Activated T-cell treated with anti-CD3 and anti-CD28 coated beads for 4 hours (primary cell): ENCODE data around the gene TNRC6C.

Experiments
- DNase-seq: peaks from one replicate; pipeline ENCODE4 v3.0.0-alpha.2; 2020

The TNRC6C gene

GRCh38 chr17:78014646-78015045 lies 56.1 kb downstream of the TNRC6C start:
- no peak for DNase-seq

DNA sequence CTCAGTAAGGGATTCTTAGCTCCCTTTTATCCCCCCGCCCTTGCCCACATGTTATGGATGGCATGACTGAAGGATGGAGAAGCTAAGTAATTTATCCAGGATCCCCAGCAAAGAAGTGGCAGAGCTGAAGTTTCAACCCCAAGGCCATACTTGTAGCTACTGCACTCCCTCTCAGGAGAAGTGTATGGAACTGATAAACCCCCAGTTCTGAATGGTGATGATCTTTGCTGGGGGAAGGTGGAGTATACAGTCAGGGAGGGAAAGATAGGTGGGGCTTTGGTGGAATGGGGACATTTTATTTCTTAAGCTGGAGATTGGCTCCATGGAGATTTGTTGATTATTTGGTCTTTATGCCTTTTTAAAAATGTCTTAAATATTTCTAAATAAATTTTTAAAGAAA lies 58.3 kb downstream of the TNRC6C start:
- DNase-seq = no peak

GRCh38 chr17:78019367-78019975 lies 61.0 kb downstream of the TNRC6C start:
- DNase-seq = no peak

GRCh38 chr17:78019976-78020716 lies 61.6 kb downstream of the TNRC6C start:
- DNase-seq = no peak

DNA sequence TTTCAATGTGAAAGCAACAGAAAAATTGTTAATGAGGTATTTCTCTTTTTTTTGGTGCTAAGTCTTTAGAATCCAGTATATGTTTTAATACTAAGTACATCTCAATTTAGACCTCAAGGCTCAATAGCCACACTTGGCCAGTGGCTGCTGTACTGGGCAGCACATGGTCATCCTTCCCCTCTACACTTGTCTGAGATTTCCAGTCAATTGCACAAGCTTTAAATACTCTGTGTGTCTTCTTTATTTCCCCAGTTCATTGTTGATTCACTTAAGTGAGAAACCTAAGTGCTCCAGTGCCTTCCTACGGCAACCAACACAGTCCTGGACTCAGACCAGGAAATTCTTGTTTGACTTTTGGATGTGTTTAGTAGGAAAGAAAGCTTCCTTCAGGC lies 62.2 kb downstream of the TNRC6C start:
- no peak for DNase-seq

DNA sequence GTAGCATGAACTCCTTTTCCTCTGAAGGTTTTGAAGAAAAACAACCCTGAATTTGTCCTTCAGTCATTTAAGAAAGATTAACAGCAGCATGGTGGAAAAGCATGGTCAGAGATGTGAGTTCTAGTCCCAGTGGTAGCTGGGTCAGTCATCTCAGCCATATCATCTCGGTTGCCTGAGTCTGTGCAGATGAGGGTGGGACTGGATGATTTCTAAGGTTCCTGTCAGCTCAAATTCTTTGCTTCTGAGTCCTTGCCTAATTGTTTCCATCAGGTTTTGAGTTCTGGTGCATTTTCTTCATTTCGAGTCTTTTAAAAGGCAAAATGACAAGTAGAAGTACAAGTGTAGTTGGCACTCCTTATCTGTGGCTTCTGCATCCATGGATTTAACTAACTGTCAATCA lies 63.9 kb downstream of the TNRC6C start:
- DNase-seq = no peak

GRCh38 chr17:78023042-78023441 lies 64.5 kb downstream of the TNRC6C start:
- DNase-seq = no peak

DNA sequence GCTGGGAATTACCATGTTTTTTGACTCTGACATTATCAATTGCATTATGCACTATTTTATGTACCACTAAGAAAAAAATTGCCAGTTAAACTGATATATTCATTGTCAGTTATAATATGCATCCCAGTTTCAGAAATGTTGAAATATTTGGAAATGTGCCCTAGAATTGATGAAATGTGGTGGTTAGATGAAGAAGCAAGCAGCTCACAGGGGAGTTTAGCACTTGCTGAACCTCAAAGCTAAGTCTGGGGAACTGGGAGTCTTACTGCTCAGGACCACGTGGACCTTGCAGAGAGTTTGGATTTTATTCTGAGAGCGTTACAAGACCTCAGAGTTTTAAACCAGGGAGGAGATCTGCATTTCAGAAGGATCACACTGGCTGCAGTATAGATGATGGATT lies 67.9 kb downstream of the TNRC6C start:
- DNase-seq = no peak

- DNase-seq = no peak
These were observed 68.6 kb downstream of the TNRC6C start for GRCh38 chr17:78027121-78027520.

DNA sequence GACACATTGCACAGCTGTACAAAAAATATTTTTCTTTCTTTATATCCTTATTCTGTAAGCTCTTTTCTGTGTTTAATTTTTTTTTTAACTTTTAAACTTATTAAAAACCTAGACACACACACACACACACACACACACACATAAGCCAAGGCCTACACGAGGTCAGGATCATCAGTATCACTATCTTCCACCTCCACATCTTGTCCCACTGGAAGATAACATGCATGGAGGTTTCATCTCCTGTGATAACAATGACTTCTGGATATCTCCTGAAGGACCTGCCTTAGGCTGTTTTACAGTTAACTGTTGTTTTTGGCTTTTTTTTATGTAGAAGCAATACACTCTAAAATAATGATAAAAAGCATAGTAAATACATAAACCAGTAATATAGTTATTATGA lies 71.2 kb downstream of the TNRC6C start:
- no peak for DNase-seq

- DNase-seq = no peak
These were observed 72.9 kb downstream of the TNRC6C start for GRCh38 chr17:78031435-78031834.

DNA sequence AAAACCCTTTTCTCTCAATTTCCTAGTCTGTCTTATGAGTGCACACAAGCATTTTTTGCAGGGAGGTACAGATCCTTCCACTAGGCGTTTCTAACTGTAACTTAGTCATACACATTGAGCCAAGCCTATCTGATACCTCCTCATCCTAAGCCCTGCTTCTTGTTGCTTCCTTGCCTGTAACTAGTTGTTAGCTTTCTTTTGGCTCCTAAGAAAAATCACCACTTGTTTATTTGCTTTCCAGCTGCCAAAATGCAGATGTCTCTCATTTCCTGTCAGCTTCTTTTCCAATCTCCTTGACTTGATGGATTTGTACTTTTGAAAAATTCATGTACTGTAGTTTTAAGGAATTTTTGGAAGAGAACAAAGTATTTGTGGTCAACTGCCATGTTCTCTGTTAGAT lies 73.7 kb downstream of the TNRC6C start:
- no peak for DNase-seq

- DNase-seq = no peak
These were observed 76.1 kb downstream of the TNRC6C start for GRCh38 chr17:78034429-78035091.

DNA sequence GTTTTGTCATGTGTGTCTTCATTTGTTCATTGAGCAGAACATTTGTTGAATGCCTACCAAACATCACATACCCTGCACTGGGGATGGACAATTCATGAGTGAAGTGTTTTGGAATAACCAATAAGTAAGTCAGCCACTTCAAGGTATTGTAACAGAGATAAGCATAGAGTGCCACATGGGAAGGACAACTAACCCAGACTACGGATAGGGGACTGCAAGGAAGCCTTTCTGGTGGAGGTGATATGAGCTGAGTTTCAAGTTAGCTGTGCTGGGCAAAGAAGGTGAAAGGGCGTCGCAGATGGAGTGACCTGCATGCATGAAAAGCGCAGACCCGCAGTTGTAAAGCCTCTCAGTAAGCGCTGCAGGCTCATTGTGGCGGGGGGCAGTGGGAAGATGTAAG lies 78.8 kb downstream of the TNRC6C start:
- no peak for DNase-seq

GRCh38 chr17:78038748-78039288 lies 80.3 kb downstream of the TNRC6C start:
- DNase-seq = no peak

- DNase-seq = no peak
These were observed 81.1 kb downstream of the TNRC6C start for GRCh38 chr17:78039581-78039980.

GRCh38 chr17:78040440-78041385 lies 82.2 kb downstream of the TNRC6C start:
- no peak for DNase-seq

DNA sequence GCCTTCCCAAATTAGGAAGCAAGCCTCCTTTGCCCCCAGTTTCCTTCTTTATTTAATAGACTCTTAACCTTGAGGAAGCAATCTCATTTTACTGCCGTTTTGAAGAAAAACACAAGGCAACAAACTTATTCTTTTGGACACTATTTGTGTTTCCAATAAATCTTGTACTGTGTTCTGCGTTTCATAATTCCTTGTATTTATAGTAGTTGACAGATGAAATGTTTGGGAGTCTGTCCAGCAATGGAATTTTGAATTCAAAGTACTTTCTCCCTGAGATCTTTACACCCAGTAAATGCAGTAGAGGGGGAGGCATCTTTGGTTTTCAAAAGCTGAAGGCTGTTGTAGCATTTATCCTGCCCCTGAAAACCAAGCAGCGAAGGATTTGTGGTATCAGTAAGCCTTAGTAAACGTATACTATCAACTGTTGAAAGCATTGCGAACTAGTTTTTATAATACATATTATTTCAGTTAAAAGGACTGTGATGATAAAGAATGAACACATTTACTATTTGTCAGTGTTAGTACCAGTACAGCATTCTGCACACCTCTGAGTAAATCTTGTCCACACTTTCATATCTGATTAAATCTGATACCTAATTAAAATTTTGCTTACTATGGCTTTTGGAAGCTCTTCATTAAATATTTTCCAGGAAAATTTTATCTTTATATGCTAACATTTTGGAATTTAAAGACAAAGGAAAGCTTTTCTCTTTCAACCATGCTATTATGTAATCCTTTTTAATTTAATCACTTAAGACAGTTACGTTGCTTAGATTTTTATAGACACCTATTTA lies 83.1 kb downstream of the TNRC6C start:
- no peak for DNase-seq

GRCh38 chr17:78042542-78042941 lies 84.0 kb downstream of the TNRC6C start:
- no peak for DNase-seq

DNA sequence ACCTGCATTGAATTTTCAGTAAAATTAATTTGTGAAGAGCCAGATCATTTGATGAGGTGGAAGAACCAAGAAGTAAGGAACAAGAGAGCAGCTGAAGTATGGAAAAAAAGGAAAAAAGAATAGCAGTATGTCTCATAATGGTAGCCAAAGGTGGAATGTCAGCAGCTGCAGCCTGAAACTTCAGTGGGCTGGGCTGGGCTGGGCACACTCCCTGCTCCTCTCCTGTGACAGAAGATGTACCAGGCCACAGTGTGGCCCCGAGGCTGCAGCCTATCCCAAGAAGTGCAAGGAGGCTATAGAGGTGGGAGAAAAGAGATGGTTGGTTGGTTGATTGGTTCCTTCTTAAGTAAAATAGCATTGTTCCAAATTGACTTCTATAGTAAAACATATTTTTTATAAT lies 84.5 kb downstream of the TNRC6C start:
- no peak for DNase-seq

DNA sequence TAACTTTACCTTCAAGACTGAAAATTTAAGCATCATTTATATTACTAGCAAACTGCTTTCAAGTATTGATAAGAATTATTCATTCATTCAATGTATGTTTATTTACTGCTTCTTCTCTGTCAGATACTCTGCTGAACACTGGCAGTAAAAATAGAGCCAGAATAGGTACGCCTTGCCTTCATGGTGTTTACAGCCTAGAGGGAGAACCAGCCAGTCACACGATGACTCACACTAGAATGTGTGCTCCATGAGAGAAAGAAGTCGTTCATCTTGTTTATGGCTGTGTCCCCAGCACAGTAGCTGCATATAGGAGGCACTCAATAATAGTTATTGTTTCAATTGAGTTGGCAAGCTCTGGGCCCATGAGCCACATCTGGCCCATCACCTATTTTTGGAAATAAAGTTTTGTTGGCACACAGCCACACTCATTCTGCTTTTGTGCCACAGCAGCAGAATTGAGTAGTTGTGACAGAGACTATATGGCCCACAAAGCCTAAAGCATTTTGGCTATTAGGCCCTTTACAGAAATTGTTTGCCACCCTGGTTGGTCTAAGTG lies 85.9 kb downstream of the TNRC6C start:
- DNase-seq = no peak

DNA sequence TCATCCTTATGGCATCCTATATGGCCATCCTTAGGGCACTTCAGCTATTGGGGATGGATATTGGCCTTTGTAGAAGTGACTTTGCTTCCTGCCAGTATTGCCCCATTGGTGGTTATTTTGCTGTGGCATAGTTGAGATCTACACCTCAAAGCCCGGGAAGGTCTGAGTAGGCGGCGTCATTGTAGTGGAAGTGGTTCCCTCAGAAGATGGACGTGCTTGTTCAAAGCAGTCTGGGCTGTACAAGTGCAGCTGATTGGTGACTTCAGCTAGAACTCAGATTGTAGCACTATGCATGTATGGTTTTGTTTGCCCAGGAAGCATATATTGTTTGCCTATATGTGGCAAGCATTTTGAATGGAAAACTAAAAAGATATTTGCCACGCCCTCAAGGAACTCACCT lies 86.8 kb downstream of the TNRC6C start:
- no peak for DNase-seq
